ENCODE results near the gene SOX1.

The SOX1 gene

GRCh38 chr13:112067116-112067741 is at the start of gene SOX1:
Gene SOX1, plus strand, starts transcription at chr13:112067149. Its CDS starts 510 bp downstream, at chr13:112067659.
- DNase-seq (ENCODE audit: low read depth in 2 of 2), result no peak
- H3K4me3 ChIP-seq (replicated peaks in 1 of 2; ENCODE audit: low read depth in 2 of 2, low read length in 2 of 2), result no peak within 1 kb of the TSS
- no peak for TF ChIP-seq CTCF (IDR thresholded peaks at IDR 0.05; ENCODE audit: low read depth, low read length)

- no peak overlapping the region for H3K4me3 ChIP-seq (replicated peaks in 1 of 2; ENCODE audit: low read depth in 2 of 2, low read length in 2 of 2)
- TF ChIP-seq CTCF (IDR thresholded peaks at IDR 0.05; ENCODE audit: low read depth, low read length), result no peak
- DNase-seq (ENCODE audit: low read depth in 2 of 2), result no peak
Observed at GRCh38 chr13:112024577-112024976, 42.4 kb upstream of the SOX1 start.

- H3K4me3 ChIP-seq (replicated peaks in 1 of 2; ENCODE audit: low read depth in 2 of 2, low read length in 2 of 2), result no peak overlapping the region
- DNase-seq (ENCODE audit: low read depth in 2 of 2), result no peak
- TF ChIP-seq CTCF (IDR thresholded peaks at IDR 0.05; ENCODE audit: low read depth, low read length), result no peak
Observed at GRCh38 chr13:112027250-112027649, 39.7 kb upstream of the SOX1 start.

GRCh38 chr13:112028481-112028880 is 38.5 kb upstream of the SOX1 start:
- H3K4me3 ChIP-seq (replicated peaks in 1 of 2; ENCODE audit: low read depth in 2 of 2, low read length in 2 of 2), result no peak overlapping the region
- TF ChIP-seq CTCF (IDR thresholded peaks at IDR 0.05; ENCODE audit: low read depth, low read length), result no peak
- no peak for DNase-seq (ENCODE audit: low read depth in 2 of 2)

- H3K4me3 ChIP-seq (replicated peaks in 1 of 2; ENCODE audit: low read depth in 2 of 2, low read length in 2 of 2), result no peak overlapping the region
- no peak for TF ChIP-seq CTCF (IDR thresholded peaks at IDR 0.05; ENCODE audit: low read depth, low read length)
- DNase-seq (ENCODE audit: low read depth in 2 of 2), result no peak
Observed at GRCh38 chr13:112029143-112029542, 37.8 kb upstream of the SOX1 start.

- peak in 1 of 2 donors; percentile 13 for DNase-seq (ENCODE audit: low read depth in 2 of 2)
- no peak overlapping the region for H3K4me3 ChIP-seq (replicated peaks in 1 of 2; ENCODE audit: low read depth in 2 of 2, low read length in 2 of 2)
- TF ChIP-seq CTCF (IDR thresholded peaks at IDR 0.05; ENCODE audit: low read depth, low read length), result no peak
Observed at GRCh38 chr13:112032186-112032993, 34.6 kb upstream of the SOX1 start.

All from cardiac fibroblast (primary cell).